Tibial nerve (tissue), 4 donors: ENCODE data around the gene MYH6.

ENCODE experiments used
- EP300 ChIP-seq, 2 donors: sonication (generic); formaldehyde crosslinking; IDR thresholded peaks; one replicate each; pipeline ENCODE4 v1.6.1; 2017; ENCODE audit warnings: antibody characterized with exemption in 2 of 2, mild to moderate bottlenecking in 1 of 2
- TF ChIP-seq, protein P1 (sequence below), 5 experiments: fragments of 200-600 bp in 3 of 5; fragments of 450-650 bp in 2 of 5; sonication (generic) in 3 of 5; IDR thresholded peaks; one replicate each; pipeline ENCODE4 v1.5.1; 2016 to 2019; ENCODE audit warnings: antibody characterized with exemption in 5 of 5, mild to moderate bottlenecking in 3 of 5, moderate library complexity in 2 of 5

DNA sequence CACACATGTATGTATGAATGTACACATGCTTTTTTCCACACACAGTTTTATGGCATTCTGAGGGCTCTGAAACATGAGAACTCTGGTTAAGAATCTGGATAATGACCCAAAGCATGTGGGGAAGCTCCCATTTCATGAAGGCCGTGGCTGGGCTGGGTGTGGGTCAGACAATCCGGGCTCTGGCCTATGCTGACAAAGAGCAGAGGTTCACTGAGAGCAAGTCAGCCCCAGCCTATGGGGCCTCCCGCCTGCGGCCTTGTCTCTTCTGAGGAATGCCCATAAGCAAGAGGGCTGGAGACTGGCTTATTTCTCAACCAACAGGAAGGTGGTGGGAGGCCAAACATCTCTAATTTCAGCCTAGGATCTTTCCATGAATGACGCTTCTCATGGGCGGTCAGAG is 8.5 kb downstream of the MYH6 start:
- TF ChIP-seq, protein P1, sequence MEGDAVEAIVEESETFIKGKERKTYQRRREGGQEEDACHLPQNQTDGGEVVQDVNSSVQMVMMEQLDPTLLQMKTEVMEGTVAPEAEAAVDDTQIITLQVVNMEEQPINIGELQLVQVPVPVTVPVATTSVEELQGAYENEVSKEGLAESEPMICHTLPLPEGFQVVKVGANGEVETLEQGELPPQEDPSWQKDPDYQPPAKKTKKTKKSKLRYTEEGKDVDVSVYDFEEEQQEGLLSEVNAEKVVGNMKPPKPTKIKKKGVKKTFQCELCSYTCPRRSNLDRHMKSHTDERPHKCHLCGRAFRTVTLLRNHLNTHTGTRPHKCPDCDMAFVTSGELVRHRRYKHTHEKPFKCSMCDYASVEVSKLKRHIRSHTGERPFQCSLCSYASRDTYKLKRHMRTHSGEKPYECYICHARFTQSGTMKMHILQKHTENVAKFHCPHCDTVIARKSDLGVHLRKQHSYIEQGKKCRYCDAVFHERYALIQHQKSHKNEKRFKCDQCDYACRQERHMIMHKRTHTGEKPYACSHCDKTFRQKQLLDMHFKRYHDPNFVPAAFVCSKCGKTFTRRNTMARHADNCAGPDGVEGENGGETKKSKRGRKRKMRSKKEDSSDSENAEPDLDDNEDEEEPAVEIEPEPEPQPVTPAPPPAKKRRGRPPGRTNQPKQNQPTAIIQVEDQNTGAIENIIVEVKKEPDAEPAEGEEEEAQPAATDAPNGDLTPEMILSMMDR (IDR thresholded peaks at IDR 0.05), result no peak
- TF ChIP-seq EP300 (IDR thresholded peaks at IDR 0.05), result no peak
